Osteocyte (in vitro differentiated cells): ENCODE results near the gene FAM120B. TPM values are rescaled to one million over a fixed set of nuclear protein-coding genes. Genes with fewer than 3 reads are reported as not detected.
A peak's percentile ranks its signal among the peaks of the same experiment; 100 is the strongest.

Source experiments
- DNase-seq: peaks from one replicate; pipeline ENCODE4 v3.0.0; 2021; ENCODE audit warnings: mixed read lengths; ENCODE audit not compliant: unreplicated experiment; ENCODE audit errors: extremely low spot score
- H3K27ac Mint-ChIP-seq: one replicate; pipeline ENCODE4 v1.8.0; 2021; ENCODE audit warnings: mild to moderate bottlenecking, mixed read lengths; ENCODE audit not compliant: unreplicated experiment
- H3K27me3 Mint-ChIP-seq: one replicate; pipeline ENCODE4 v1.8.0; 2021; ENCODE audit warnings: mixed read lengths; ENCODE audit not compliant: unreplicated experiment
- H3K36me3 Mint-ChIP-seq: one replicate; pipeline ENCODE4 v1.8.0; 2021; ENCODE audit warnings: mixed read lengths; ENCODE audit not compliant: unreplicated experiment
- H3K4me1 Mint-ChIP-seq: one replicate; pipeline ENCODE4 v1.8.0; 2021; ENCODE audit warnings: mixed read lengths; ENCODE audit not compliant: unreplicated experiment
- H3K4me3 Mint-ChIP-seq: one replicate; pipeline ENCODE4 v1.8.0; 2021; ENCODE audit warnings: mild to moderate bottlenecking, moderate library complexity, mixed read lengths; ENCODE audit not compliant: unreplicated experiment
- H3K9me3 Mint-ChIP-seq: one replicate; pipeline ENCODE4 v1.8.0; 2021; ENCODE audit warnings: mixed read lengths; ENCODE audit not compliant: unreplicated experiment
- total RNA-seq: library from RNA; stranded (reverse); gene quantifications from 2 replicates; pipeline ENCODE4 v1.2.1, GENCODE V29; 2021
- TF ChIP-seq, protein P1 (sequence below): fragments of 200-600 bp; sonication (generic); IDR thresholded peaks from 2 replicates; pipeline ENCODE4 v1.5.0; 2021; ENCODE audit warnings: antibody characterized with exemption, mild to moderate bottlenecking, moderate library complexity

Gene FAM120B
- total RNA-seq, 1 donor from 2014 or later = 36.9 TPM

DNA sequence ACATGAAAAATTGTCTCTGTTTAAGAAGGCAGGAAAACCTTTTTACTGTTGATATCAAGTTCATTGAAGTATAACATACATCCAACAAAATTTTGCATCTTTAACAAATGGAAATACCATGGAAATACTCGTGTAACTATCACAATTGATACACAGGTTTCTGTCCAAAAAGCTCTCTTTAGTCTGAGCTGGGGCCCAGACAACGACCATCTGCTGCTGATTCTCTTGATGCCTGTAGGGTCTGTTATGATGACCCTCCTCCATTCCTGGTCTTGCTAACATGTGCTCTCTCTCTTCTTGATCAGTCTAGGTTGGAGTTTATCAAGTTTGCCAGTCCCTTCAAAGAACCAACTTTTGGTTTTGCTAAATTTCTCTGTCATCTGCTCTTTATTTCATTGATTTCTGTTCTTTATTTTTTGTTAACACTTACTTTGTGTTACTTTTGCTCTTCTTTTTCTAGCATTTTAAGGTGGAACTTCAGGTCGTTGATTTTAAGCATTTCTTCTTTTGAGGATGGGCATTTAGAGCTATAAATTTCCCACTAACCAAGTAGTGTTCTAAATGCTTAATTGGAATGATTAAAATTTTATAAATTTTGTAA is 129.8 kb downstream of the FAM120B start:
- TF ChIP-seq, protein P1, sequence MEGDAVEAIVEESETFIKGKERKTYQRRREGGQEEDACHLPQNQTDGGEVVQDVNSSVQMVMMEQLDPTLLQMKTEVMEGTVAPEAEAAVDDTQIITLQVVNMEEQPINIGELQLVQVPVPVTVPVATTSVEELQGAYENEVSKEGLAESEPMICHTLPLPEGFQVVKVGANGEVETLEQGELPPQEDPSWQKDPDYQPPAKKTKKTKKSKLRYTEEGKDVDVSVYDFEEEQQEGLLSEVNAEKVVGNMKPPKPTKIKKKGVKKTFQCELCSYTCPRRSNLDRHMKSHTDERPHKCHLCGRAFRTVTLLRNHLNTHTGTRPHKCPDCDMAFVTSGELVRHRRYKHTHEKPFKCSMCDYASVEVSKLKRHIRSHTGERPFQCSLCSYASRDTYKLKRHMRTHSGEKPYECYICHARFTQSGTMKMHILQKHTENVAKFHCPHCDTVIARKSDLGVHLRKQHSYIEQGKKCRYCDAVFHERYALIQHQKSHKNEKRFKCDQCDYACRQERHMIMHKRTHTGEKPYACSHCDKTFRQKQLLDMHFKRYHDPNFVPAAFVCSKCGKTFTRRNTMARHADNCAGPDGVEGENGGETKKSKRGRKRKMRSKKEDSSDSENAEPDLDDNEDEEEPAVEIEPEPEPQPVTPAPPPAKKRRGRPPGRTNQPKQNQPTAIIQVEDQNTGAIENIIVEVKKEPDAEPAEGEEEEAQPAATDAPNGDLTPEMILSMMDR = no peak
- peaks cover 3% of the 10 kb centered on the region for H3K36me3 Mint-ChIP-seq

DNA sequence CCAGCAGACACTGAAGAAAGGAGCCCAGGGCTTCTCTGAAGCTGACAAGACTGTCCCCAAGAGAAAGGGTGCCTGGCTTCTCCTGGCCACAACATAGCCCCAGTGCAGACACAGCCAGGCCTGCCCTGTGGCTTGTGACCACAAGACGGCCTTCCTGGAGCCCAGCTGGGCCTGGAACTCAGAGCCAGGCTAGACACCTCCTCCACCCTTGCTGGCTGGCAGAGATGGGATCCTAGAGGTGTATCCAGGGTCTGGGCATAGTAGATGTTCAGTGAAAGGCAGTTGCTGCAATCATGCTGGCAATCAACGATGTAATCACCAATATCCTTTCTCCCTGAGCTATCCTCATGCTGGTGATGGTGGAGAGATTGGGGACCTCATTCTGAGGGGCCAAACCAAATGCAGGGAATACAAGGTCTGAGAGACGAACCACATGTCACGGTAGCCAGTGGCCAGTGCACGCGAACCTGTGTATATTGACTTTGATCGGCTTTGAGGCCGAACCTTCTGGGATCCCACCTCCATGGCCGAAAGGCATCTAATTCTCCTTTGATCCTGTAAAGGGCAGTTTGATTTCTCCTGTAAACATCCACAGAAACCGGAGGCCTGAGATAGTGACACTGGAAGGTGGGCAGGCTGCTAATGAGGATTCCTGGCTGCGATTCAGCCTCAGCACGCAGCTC is 131.3 kb downstream of the FAM120B start:
- H3K4me1 Mint-ChIP-seq = peaks cover 39% of the 10 kb centered on the region
- H3K4me3 Mint-ChIP-seq = peak overlapping the region; percentile 55
- no peaks in the 10 kb centered on the region for H3K27me3 Mint-ChIP-seq
- peaks cover 3% of the 10 kb centered on the region for H3K36me3 Mint-ChIP-seq
- peak overlapping the region; percentile 87 for H3K27ac Mint-ChIP-seq
- H3K9me3 Mint-ChIP-seq = peaks cover 4% of the 10 kb centered on the region
- TF ChIP-seq, protein P1 = no peak
- DNase-seq = peak; percentile 68

More for the DNA sequence above, 129.8 kb downstream of the FAM120B start:
- H3K9me3 Mint-ChIP-seq = peaks cover 4% of the 10 kb centered on the region
- peaks cover 2% of the 10 kb centered on the region for H3K27me3 Mint-ChIP-seq
- no peak overlapping the region for H3K27ac Mint-ChIP-seq
- no peak overlapping the region for H3K4me3 Mint-ChIP-seq
- peak; percentile 2 for DNase-seq
- peaks cover 36% of the 10 kb centered on the region for H3K4me1 Mint-ChIP-seq

DNA sequence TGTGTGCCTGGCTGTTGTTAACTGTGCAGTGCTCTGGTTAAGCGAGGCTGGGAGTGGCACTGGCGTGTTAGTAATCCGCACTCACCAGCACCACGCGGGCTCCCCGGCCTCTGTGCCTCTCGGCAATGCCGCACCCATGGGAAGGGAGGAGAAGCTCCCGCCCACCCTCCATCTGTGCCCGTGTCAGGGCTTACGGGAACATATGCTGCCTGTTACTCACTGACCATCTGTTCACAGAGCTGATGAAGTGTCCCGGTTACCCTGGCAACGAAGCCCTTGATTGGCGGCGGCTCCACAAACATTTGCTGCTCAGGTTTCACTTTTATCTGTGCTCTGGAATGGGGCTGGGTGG is 131.8 kb downstream of the FAM120B start:
- Mint-ChIP-seq H3K4me3 (peak overlapping the region; percentile 55), H3K4me1 (peaks cover 39% of the 10 kb centered on the region), H3K36me3 (peaks cover 3% of the 10 kb centered on the region), H3K27ac (peak overlapping the region; percentile 87), H3K9me3 (peaks cover 4% of the 10 kb centered on the region), H3K27me3 (no peaks in the 10 kb centered on the region)
- DNase-seq = peak; percentile 98
- TF ChIP-seq, protein P1 = no peak

DNA sequence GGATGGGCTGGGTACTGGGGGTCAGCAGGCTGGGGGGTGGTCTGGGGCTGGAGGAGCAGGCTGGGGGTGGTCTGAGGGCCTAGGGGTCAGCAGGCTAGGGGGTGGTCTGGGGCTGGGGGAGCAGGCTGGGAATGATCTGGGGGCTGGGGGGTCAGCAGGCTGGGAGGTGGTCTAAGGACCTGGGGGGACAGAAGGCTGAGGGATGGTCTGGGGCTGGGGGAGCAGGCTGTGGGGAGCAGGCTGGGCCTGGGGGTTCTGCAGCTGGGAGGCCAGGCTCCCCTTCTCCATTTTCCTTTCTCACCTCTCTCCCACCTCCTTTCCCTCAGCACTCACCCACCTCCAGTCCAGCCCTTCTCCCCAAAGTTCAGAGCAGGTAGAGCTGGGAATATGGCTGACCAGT is 132.3 kb downstream of the FAM120B start:
- Mint-ChIP-seq H3K4me1 (peaks cover 39% of the 10 kb centered on the region), H3K27ac (peak overlapping the region; percentile 50)

More for the DNA sequence above, 132.3 kb downstream of the FAM120B start:
- TF ChIP-seq, protein P1 = no peak
- DNase-seq = peak; percentile 51
- Mint-ChIP-seq H3K36me3 (peaks cover 3% of the 10 kb centered on the region), H3K4me3 (no peak overlapping the region), H3K27me3 (no peaks in the 10 kb centered on the region), H3K9me3 (peaks cover 4% of the 10 kb centered on the region)
